ELF-1 (cell line): Measurements from ENCODE around the gene SSX2IP.
"Not testable (repeated sequence)": the region's sequence is repeated elsewhere in the genome, so short reads cannot be mapped to it uniquely, and the experiment has no call there.

ENCODE experiments used
- DNase-seq: peaks from one replicate; pipeline ENCODE4 v3.0.0-alpha.2; 2016; ENCODE audit warnings: low read depth, low spot score

Gene SSX2IP

GRCh38 chr1:84675631-84676030, 14.6 kb downstream of the SSX2IP start:
- DNase-seq: peak; percentile 10

- DNase-seq: no peak
These were observed 15.2 kb downstream of the SSX2IP start for GRCh38 chr1:84675106-84675505.

- no peak for DNase-seq
These were observed 15.6 kb downstream of the SSX2IP start for GRCh38 chr1:84674705-84675104.

GRCh38 chr1:84674021-84674420, 16.2 kb downstream of the SSX2IP start:
- no peak for DNase-seq

- no peak for DNase-seq
These were observed 18.0 kb downstream of the SSX2IP start for GRCh38 chr1:84672080-84672854.

- DNase-seq: no peak
These were observed 20.4 kb downstream of the SSX2IP start for GRCh38 chr1:84669831-84670230.

- no peak for DNase-seq
These were observed 22.1 kb downstream of the SSX2IP start for GRCh38 chr1:84668185-84668584.

- no peak for DNase-seq
These were observed 24.5 kb downstream of the SSX2IP start for GRCh38 chr1:84665703-84666317.

GRCh38 chr1:84653130-84653677, 37.1 kb downstream of the SSX2IP start:
- DNase-seq: no peak

- DNase-seq: no peak
These were observed 45.8 kb downstream of the SSX2IP start for GRCh38 chr1:84644472-84644871.

GRCh38 chr1:84643183-84643582, 47.1 kb downstream of the SSX2IP start:
- no peak for DNase-seq

- no peak for DNase-seq
These were observed 47.5 kb downstream of the SSX2IP start for GRCh38 chr1:84642774-84643173.

GRCh38 chr1:84639731-84640130, 50.5 kb downstream of the SSX2IP start:
- not testable (repeated sequence) for DNase-seq

GRCh38 chr1:84635429-84635828, 54.8 kb downstream of the SSX2IP start:
- peak; percentile 21 for DNase-seq

GRCh38 chr1:84634536-84635205, 55.6 kb downstream of the SSX2IP start:
- DNase-seq: peak; percentile 94

- peak; percentile 32 for DNase-seq
These were observed 57.4 kb downstream of the SSX2IP start for GRCh38 chr1:84632673-84633434.

GRCh38 chr1:84632137-84632536, 58.1 kb downstream of the SSX2IP start:
- no peak for DNase-seq

GRCh38 chr1:84624876-84625275, 65.4 kb downstream of the SSX2IP start:
- DNase-seq: no peak

- DNase-seq: no peak
These were observed 68.7 kb downstream of the SSX2IP start for GRCh38 chr1:84621553-84621952.

GRCh38 chr1:84620720-84621313, 69.4 kb downstream of the SSX2IP start:
- DNase-seq: peak; percentile 93

GRCh38 chr1:84619383-84620102, 70.7 kb downstream of the SSX2IP start:
- no peak for DNase-seq
